NT2/D1 (cell line): Measurements from ENCODE around the gene FAM234A.
"Not testable (repeated sequence)": the region's sequence is repeated elsewhere in the genome, so short reads cannot be mapped to it uniquely, and the experiment has no call there.

Experiments
- DNase-seq: peaks from one replicate; pipeline ENCODE4 v3.0.0-alpha.2; 2011; ENCODE audit warnings: low read depth, low spot score
- H3K27me3 ChIP-seq: 2 replicates; pipeline ENCODE4 v1.6.0; 2011; ENCODE audit warnings: mild to moderate bottlenecking; ENCODE audit not compliant: insufficient read length, insufficient read depth
- H3K36me3 ChIP-seq: 2 replicates; pipeline ENCODE4 v1.6.1; 2011; ENCODE audit warnings: mild to moderate bottlenecking, low read length, mixed read lengths; ENCODE audit not compliant: insufficient read depth, insufficient read length
- H3K4me1 ChIP-seq: 2 replicates; pipeline ENCODE4 v1.5.1; 2011; ENCODE audit not compliant: insufficient read depth, insufficient read length
- H3K4me3 ChIP-seq: 2 replicates; pipeline ENCODE4 v1.5.1; 2011; ENCODE audit warnings: low read depth; ENCODE audit not compliant: insufficient read length
- H3K9ac ChIP-seq: 2 replicates; pipeline ENCODE4 v1.6.0; 2011; ENCODE audit warnings: low read depth; ENCODE audit not compliant: insufficient read length
- H3K9me3 ChIP-seq: 2 replicates; pipeline ENCODE4 v1.5.1; 2011; ENCODE audit warnings: mild to moderate bottlenecking, low read length; ENCODE audit not compliant: insufficient read depth
- SUZ12 ChIP-seq: IDR thresholded peaks from 2 replicates; pipeline ENCODE4 v1.6.1; 2011; ENCODE audit not compliant: insufficient read length, insufficient read depth; ENCODE audit errors: extremely low read depth
- YY1 ChIP-seq: IDR thresholded peaks from 2 replicates; pipeline ENCODE4 v1.6.1; 2011; ENCODE audit not compliant: insufficient read length, insufficient read depth
- ZNF274 ChIP-seq: IDR thresholded peaks from 2 replicates; pipeline ENCODE4 v1.6.1; 2011; ENCODE audit warnings: mild to moderate bottlenecking, low read depth, low read length

FAM234A gene

GRCh38 chr16:252366-253337 is 18.0 kb downstream of the FAM234A start:
- Histone ChIP-seq H3K36me3 (peaks cover 51% of the 10 kb centered on the region), H3K4me3 (no peak overlapping the region), H3K9me3 (no peaks in the 10 kb centered on the region), H3K27me3 (no peaks in the 10 kb centered on the region), H3K4me1 (peaks cover 3% of the 10 kb centered on the region), H3K9ac (no peak overlapping the region)
- no peak for TF ChIP-seq ZNF274
- TF ChIP-seq SUZ12, result no peak
- TF ChIP-seq YY1, result no peak
- DNase-seq, result no peak

GRCh38 chr16:253833-254232 is 19.2 kb downstream of the FAM234A start:
- no peaks in the 10 kb centered on the region for H3K27me3 ChIP-seq
- no peak overlapping the region for H3K9ac ChIP-seq
- H3K4me1 ChIP-seq, result peaks cover 3% of the 10 kb centered on the region
- H3K9me3 ChIP-seq, result no peaks in the 10 kb centered on the region
- H3K4me3 ChIP-seq, result no peak overlapping the region
- no peak for DNase-seq
- H3K36me3 ChIP-seq, result peaks cover 53% of the 10 kb centered on the region
- TF ChIP-seq SUZ12 (no peak), YY1 (no peak), ZNF274 (no peak)

GRCh38 chr16:254461-254860 is 19.8 kb downstream of the FAM234A start:
- Histone ChIP-seq H3K36me3 (peaks cover 58% of the 10 kb centered on the region), H3K27me3 (no peaks in the 10 kb centered on the region), H3K4me3 (no peak overlapping the region), H3K9me3 (no peaks in the 10 kb centered on the region), H3K4me1 (peaks cover 3% of the 10 kb centered on the region), H3K9ac (no peak overlapping the region)
- DNase-seq, result no peak
- TF ChIP-seq SUZ12 (no peak), ZNF274 (no peak), YY1 (no peak)

- H3K4me1 ChIP-seq, result peaks cover 1% of the 10 kb centered on the region
- no peak for DNase-seq
- no peaks in the 10 kb centered on the region for H3K27me3 ChIP-seq
- no peaks in the 10 kb centered on the region for H3K9me3 ChIP-seq
- no peak for TF ChIP-seq YY1
- no peak for TF ChIP-seq SUZ12
- no peak overlapping the region for H3K9ac ChIP-seq
- H3K36me3 ChIP-seq, result peaks cover 61% of the 10 kb centered on the region
- H3K4me3 ChIP-seq, result no peak overlapping the region
Observed at GRCh38 chr16:255183-255582, 20.6 kb downstream of the FAM234A start.

- H3K9ac ChIP-seq, H3K4me3 ChIP-seq, H3K27me3 ChIP-seq, H3K4me1 ChIP-seq, H3K9me3 ChIP-seq, DNase-seq: not testable (repeated sequence)
- peaks cover 72% of the 10 kb centered on the region for H3K36me3 ChIP-seq
Observed at GRCh38 chr16:258091-258490, 23.5 kb downstream of the FAM234A start.

GRCh38 chr16:259226-259625 is 24.6 kb downstream of the FAM234A start:
- H3K27me3 ChIP-seq, result no peaks in the 10 kb centered on the region
- H3K9ac ChIP-seq, result no peak overlapping the region
- H3K4me3 ChIP-seq, result no peak overlapping the region
- no peak for TF ChIP-seq YY1
- TF ChIP-seq ZNF274, result no peak
- TF ChIP-seq SUZ12, result no peak
- no peak for DNase-seq
- H3K9me3 ChIP-seq, result no peaks in the 10 kb centered on the region
- H3K36me3 ChIP-seq, result peaks cover 76% of the 10 kb centered on the region
- H3K4me1 ChIP-seq, result no peaks in the 10 kb centered on the region

GRCh38 chr16:259814-260253 is 25.2 kb downstream of the FAM234A start:
- Histone ChIP-seq H3K4me1 (no peaks in the 10 kb centered on the region), H3K27me3 (no peaks in the 10 kb centered on the region), H3K9me3 (no peaks in the 10 kb centered on the region), H3K9ac (no peak overlapping the region), H3K4me3 (no peak overlapping the region), H3K36me3 (peaks cover 76% of the 10 kb centered on the region)
- no peak for TF ChIP-seq ZNF274
- no peak for TF ChIP-seq YY1
- no peak for TF ChIP-seq SUZ12
- no peak for DNase-seq
